ENCODE data around the gene CHRNB2. TPM values are rescaled to one million over a fixed set of nuclear protein-coding genes. Genes with fewer than 3 reads are reported as not detected.

The CHRNB2 gene
- total and polyA plus RNA-seq, 9 of the 15 experiments (the other 6 are each of a cell fraction or from before 2014, with no cell fraction given): 0.01 TPM; not detected in 8

DNA sequence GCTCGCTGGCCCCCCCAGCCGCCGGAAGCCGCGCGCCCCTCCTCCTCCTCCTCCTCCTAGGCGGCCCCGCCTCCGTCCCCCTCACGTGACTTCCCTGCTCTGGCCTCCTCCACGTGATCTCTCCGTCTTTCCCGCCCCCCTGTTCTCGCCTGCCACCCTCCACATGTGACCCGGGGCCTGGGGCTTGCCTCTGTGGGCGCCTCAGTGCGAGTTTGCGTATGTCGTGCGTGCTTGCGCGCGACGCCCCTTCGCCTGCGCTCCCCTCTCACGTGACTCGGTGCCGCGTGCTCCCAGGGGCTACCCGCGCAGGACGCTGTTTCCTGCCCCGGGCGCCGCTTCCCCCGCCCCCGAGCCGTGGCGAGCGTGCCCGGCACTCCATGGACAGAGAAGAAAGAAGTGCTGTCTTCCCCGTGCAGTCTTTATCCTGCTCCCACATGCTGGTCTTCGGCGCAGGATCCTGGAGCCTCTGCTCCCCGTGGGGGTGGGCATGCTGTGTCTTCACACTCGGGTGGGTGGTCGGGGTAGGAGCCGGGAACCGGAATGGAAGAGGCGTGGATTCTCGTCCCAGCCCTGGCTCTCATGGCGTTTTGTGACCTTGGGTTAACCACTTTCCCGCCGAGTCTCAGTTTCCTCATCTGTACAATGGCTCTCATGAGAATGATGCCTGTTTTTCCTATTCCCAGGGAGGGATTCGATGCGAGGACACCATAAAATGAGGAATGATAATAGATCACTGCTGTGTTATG lies 8.7 kb upstream of the CHRNB2 start (continued):
- TF ChIP-seq ZNF212 (CRISPR knock-in tag; IDR thresholded peaks at IDR 0.05) (no peak), ZNF764 (CRISPR knock-in tag; IDR thresholded peaks at IDR 0.05; ENCODE audit: low read depth) (no peak), ZNF311 (CRISPR knock-in tag; IDR thresholded peaks at IDR 0.05) (no peak), ETS2 (tag; IDR thresholded peaks at IDR 0.05; ENCODE audit: borderline replicate concordance, poor library complexity, severe bottlenecking) (no peak), ARID2 (IDR thresholded peaks at IDR 0.05) (no peak), MYBL2 (IDR thresholded peaks at IDR 0.05; ENCODE audit: low read depth) (no peak), MYBL2 (CRISPR knock-in tag; IDR thresholded peaks at IDR 0.05; ENCODE audit: borderline replicate concordance) (no peak), NELFE (IDR thresholded peaks at IDR 0.05; ENCODE audit: insufficient read depth, insufficient read length) (no peak), WHSC1 (IDR thresholded peaks at IDR 0.05; ENCODE audit: low read length) (no peak), TAF9B (IDR thresholded peaks at IDR 0.05; ENCODE audit: partially characterized antibody) (peak; percentile 71), DPF2 (IDR thresholded peaks at IDR 0.05) (peak; percentile 25), CXXC5 (CRISPR knock-in tag; IDR thresholded peaks at IDR 0.05) (peak; percentile 100), NCOA1 (IDR thresholded peaks at IDR 0.05; ENCODE audit: low read depth) (no peak), ZNF174 (CRISPR knock-in tag; IDR thresholded peaks at IDR 0.05) (no peak), POLR2G (IDR thresholded peaks at IDR 0.05; ENCODE audit: low read depth, low read length) (peak; percentile 82), ETV1 (tag; conservative IDR thresholded peaks at IDR 0.05; ENCODE audit: low read depth) (peak; percentile 82), TFAM (CRISPR knock-in tag; conservative IDR thresholded peaks at IDR 0.05) (no peak), TGIF2 (CRISPR knock-in tag; IDR thresholded peaks at IDR 0.05) (no peak), HMGN3 (IDR thresholded peaks at IDR 0.05; ENCODE audit: borderline replicate concordance, extremely low read depth, insufficient read length, low read depth, low read length) (no peak), SPI1 (IDR thresholded peaks at IDR 0.05; ENCODE audit: borderline replicate concordance, low read depth, low read length) (no peak)
- TF ChIP-seq, protein P1, sequence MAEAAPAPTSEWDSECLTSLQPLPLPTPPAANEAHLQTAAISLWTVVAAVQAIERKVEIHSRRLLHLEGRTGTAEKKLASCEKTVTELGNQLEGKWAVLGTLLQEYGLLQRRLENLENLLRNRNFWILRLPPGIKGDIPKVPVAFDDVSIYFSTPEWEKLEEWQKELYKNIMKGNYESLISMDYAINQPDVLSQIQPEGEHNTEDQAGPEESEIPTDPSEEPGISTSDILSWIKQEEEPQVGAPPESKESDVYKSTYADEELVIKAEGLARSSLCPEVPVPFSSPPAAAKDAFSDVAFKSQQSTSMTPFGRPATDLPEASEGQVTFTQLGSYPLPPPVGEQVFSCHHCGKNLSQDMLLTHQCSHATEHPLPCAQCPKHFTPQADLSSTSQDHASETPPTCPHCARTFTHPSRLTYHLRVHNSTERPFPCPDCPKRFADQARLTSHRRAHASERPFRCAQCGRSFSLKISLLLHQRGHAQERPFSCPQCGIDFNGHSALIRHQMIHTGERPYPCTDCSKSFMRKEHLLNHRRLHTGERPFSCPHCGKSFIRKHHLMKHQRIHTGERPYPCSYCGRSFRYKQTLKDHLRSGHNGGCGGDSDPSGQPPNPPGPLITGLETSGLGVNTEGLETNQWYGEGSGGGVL (CRISPR knock-in tag; IDR thresholded peaks at IDR 0.05): no peak
- TF ChIP-seq, protein P2, sequence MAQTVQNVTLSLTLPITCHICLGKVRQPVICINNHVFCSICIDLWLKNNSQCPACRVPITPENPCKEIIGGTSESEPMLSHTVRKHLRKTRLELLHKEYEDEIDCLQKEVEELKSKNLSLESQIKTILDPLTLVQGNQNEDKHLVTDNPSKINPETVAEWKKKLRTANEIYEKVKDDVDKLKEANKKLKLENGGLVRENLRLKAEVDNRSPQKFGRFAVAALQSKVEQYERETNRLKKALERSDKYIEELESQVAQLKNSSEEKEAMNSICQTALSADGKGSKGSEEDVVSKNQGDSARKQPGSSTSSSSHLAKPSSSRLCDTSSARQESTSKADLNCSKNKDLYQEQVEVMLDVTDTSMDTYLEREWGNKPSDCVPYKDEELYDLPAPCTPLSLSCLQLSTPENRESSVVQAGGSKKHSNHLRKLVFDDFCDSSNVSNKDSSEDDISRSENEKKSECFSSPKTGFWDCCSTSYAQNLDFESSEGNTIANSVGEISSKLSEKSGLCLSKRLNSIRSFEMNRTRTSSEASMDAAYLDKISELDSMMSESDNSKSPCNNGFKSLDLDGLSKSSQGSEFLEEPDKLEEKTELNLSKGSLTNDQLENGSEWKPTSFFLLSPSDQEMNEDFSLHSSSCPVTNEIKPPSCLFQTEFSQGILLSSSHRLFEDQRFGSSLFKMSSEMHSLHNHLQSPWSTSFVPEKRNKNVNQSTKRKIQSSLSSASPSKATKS (CRISPR knock-in tag; IDR thresholded peaks at IDR 0.05): no peak
- TF ChIP-seq, protein P3, sequence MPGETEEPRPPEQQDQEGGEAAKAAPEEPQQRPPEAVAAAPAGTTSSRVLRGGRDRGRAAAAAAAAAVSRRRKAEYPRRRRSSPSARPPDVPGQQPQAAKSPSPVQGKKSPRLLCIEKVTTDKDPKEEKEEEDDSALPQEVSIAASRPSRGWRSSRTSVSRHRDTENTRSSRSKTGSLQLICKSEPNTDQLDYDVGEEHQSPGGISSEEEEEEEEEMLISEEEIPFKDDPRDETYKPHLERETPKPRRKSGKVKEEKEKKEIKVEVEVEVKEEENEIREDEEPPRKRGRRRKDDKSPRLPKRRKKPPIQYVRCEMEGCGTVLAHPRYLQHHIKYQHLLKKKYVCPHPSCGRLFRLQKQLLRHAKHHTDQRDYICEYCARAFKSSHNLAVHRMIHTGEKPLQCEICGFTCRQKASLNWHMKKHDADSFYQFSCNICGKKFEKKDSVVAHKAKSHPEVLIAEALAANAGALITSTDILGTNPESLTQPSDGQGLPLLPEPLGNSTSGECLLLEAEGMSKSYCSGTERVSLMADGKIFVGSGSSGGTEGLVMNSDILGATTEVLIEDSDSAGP (CRISPR knock-in tag; IDR thresholded peaks at IDR 0.05): no peak
